ENCODE results near the gene RTN4.

Gene RTN4

DNA sequence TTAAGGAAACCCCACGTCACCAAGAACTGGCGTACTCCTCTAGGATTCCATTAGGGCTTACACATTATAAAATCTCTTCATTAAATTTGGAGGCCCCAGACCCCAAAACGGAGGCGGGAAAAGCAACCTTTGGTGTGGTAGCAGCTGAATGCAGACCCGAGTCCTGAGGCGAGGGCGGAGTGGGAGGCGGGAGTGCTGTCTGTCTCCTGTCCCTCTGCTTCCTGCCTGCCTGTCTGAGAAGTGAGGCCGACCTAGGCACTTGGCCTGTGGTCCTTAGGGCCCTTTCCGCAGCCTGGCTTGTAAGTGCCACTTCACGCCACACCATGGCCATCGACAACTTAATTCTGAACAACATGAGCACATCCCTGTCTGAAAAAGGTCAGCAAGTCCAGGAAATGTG is 102.1 kb downstream of the RTN4 start:
- DNase-seq (ENCODE audit: low spot score): no peak

DNA sequence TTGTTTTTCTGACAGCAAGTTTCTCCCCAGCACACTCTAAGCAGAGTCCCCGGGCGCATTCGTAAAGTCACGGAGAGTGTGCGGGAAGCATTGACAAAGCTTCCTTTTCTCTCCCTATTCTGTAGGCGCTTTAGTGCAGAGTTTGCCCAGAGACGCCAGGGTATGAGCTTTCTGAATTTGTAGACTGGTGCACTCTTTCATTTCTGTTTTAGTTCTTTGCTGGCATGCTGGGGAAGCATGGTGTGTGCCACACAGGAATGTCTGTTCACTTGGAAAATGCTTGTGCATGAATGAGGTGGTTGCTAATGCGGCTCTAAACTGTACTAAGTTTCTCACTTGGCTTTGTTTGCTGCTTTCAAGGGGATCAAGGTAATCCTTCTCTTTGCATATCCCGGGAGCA is 102.6 kb downstream of the RTN4 start:
- DNase-seq (ENCODE audit: low spot score): no peak

DNA sequence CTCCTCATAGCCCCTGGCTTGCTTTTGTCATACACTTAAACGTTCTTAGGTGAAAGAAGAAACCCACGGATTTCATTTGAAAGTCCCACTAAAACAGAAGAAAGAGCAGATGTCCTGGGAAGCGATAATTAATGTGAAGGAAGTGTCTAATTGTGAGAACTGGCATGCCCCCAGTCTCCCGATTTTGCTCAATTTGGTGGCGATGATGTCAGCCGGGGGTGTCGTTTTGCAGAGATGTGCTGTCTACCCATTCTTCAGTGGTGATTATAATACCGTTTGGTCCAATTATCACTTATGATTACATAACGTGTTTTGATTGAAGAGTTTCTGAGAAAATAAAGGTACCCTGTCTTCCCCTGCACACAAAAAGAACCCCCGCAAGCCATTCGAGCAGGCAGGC is 103.1 kb downstream of the RTN4 start:
- DNase-seq (ENCODE audit: low spot score): no peak

DNA sequence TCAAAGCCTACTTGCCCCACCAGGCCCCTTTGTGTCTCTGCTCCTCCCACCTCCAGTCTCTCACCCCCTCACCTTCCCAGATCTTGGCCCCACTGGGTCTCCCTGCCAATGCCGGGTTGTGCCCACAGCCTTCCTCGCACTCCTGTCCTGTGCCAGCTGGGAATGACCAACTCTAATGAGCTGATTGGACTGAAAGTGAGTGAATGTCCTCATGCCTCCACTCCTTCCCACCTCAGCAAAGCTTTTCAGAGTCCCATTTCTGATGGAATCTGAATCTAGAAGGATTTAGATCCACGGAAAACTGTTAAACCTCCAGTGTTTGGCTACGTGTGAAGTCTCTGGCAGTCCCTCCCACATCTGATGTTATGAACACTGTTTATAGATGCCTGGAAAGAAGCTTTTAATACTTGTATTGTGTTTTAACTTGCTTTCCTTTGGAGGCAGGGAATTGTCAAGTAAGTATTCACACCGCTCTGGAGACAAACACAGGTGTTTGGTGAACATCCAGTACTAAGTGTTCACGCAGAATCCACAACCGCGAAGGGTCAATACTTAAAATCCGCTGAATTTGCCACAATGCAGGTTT is 103.9 kb downstream of the RTN4 start:
- no peak for DNase-seq (ENCODE audit: low spot score)

DNA sequence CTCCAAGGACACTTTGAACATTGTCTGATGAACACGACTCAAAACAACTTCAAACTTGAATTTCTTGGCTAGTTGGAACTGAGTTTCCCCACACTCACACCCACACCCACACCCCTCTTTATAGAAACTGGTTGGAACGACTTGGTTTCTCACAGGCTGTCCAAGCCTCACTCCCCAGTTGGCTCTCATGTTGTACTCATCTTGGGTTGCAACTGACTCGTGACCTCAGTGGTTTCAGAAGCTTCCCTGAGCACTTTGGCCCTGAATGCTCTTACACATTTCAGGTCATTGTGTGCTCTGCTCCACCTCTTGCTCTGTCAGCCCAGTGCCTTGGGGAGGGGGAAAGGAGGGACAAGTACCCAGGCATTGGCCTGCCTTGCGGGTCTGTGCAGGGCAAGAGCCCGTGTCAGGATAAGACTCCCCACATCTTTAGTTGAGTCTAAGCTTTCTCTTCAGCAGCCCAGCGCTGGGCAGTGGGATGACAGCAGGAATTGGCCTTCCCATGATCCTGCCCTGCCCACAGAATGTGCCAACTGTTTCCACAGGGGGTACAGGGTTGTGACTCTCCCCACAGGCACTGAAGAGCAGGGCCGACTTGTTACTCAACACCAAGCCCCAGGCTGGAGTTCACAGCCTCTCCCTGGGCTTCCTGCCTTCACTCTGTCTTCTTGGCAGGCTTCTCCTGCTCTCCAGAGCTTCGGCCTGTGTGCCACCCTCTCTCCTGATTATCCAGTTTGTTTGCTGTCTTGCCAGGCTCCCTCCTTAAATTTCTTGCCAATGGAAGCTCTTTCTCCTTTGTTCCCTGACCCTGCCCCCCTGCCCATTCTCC is 104.6 kb downstream of the RTN4 start:
- DNase-seq (ENCODE audit: low spot score): no peak

DNA sequence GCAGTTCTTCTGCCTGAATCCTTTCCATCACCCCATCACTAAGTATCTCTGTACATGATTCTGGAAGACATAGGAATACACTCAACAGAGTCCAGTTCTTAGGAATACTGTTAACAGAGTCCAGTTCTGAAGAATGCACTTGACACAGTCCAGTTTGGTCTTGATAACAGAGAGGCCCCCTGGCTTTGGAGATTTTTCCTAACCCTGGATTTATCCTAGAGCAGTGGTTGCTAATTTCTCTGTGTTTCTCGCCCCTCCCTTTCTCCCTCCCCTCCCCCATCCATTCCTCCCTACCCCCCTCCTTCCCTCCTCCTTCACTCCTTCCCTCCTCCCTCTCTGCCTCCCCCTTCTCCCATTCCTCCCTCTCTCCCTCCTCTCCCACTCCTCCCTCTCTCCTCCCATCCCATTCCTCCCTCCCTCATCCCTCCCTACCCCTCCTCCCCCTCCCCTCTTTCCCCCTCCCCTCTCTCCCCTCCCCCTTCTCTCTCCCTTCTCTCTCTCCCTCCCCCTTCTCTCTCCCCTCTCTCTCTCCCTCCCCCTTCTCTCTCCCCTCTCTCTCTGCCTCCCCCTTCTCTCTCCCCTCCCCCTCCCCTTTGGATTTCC is 105.4 kb downstream of the RTN4 start:
- DNase-seq (ENCODE audit: low spot score): no peak

DNA sequence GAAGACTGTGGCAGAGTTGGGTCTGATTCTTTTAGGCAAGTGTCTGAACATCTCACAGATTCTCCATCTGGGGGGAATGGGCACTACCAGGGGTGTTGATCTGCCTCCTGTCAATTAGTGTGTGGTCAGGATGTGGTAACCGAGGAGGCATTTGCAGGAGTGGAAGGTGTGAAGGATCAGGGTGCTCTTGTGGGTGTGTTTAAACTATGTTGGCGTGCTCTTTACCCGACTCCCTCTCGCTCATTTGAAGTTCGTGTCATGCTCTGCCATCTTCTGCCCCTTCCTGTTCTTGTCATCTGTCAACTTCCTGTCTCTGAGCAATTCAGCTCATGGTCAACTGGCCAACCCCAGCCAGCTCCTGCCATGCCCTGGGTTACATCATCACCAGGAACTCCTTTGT is 107.9 kb downstream of the RTN4 start:
- no peak for DNase-seq (ENCODE audit: low spot score)

DNA sequence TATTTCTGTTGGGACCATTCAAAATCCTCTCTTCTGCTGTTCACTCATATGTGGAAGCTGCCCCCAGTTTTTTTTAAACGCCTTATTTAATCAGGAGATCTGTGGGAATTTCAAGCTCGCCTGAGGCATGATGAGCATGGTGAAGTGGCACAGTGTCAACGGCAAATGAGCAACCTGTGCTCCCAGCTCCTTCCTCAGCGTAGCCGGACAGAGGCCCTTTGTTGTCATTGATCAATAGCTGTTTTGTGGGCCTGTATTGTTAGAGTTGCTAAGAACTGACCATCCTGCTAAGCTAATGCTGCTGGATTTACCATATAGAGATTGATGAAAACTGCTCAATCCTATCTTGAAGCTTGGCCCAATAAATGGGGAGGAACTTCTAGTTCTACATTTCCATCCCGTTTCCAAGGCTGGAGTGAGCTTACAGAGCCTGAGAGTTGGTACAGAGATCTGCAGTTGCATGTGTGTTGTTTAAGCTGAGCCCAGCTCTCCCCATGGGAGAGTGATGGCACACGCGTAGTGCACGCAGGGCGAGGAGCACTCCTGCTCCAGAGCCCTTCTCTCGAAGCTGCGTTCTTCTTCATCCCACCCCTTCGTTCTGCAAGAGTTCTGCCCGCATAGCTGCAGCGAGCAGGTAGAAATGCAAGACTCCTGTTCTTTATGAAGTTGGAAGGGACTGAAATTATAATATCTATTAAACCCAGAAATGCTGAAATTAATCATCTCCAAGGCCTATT is 108.8 kb downstream of the RTN4 start:
- DNase-seq (ENCODE audit: low spot score): no peak

DNA sequence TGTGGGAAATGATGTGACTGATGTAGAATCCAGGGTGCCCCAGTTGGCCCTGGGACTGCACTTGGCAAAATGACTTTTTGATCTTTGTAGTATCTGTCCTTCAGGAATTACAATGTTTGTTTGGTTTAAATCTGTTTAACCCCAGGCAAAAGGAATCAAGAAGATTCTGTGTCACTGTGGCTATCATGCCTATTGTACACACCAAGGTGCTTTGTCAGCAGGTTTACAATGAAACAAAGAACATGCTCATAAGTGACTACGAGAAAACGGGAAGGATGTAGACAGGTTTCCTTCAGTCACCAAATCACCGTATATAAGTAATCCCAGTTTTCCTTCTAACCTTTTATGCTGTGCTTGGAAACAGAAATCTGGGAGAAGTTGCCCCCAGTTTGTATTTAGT is 109.5 kb downstream of the RTN4 start:
- DNase-seq (ENCODE audit: low spot score): no peak

DNA sequence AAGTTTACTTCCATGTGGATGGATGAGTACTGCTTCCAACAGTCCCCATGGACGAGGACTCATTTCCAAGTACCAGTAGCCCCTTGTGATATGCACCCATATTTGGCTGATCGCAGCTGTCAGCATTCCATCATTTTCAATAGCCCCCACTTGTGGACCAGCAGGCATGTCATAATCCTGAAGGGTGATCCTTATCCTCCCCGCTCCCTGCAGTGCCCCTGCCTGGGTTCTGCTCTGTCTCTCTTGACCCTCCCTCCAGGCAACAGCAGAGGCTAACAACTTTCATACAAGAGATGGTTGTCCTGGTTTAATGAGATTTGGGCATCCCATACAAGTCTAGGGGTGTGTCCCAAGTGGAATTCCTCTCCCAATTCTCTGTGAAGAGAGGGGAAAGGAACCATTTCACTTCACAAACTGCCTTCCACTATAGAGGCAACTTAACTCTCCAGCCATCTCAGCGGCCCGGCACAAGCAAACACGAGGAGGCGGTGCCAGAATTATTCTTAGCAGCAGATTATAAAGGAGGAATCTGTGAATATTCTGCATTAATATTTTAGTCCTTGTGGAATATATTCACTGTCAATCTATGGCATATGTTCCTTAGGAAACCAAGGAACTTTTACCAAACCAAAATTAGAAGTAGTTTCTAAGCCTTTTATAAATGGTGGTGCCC is 110.7 kb downstream of the RTN4 start:
- DNase-seq (ENCODE audit: low spot score): no peak

DNA sequence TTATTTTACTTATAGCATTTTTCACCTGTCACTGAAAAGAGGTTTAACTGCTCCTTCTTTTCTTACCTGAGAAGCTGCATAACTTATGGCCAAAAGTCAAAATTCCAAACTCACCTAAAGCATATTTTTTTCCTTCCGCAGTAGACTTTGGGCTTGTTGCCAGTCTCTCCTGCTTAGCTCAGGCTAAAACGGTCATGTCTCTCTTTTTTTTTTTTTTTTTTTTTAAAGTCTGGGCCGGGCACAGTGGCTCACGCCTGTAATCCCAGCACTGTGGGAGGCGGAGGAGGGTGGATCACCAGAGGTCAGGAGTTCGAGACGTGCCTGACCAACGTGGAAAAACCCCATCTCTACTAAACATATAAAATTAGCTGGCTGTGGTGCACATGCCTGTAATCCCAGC is 113.5 kb downstream of the RTN4 start:
- DNase-seq (ENCODE audit: low spot score): no peak

DNA sequence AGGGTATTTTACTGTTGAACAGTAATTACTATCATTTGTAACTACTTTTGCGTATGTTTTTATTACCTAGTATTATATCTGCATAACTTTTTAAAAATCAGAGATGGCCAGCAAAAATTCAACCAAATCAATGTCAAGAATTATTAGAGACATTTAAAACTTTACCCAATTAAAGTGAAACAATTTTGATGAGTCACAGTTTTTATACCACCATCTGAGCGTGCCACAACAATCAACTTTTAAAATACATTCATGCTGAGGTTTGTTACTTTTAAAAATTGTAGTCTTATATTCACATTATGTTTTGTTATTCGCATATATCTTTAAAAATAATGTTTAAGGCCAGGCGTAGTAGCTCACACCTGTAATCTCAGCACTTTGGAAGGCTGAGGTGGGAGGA is 114.9 kb downstream of the RTN4 start:
- no peak for DNase-seq (ENCODE audit: low spot score)

DNA sequence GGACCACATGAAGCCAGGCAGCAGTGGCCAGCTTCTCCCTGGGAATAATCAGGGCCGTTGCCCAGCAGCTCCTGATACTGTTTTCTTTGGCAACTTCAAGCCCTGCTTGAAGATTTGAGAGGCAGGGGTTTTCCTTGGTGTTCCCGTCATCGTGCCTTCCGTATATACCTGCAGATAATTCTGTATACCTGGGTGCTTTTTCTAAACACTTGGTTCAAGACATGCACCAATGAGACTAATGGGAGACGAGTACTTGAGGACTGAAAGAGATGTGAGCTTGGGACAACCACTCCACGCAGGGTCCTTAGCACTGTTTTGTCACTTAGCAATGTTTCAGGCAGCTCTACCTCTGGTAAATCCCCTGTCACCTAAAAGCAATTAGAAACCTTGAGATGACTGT is 118.8 kb downstream of the RTN4 start:
- DNase-seq (ENCODE audit: low spot score): no peak

DNA sequence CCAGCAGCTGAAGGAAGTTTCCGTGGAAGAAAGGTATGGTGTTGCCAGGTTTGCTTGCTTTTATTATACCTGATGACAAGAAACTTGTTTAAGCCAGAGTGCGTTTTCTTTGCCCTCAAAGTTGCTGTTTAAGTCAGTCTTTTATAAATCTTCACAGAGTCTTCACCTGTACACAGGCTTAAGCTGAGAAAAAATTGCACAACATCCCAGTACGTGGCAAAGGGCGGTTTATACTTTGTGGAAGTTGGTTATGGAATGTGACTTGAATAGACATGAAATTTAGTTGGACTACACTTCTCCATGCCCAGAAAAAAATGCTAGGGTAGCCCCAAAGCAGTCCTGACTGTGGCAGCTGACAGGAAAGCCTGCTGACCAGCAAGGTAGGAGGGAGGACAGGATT is 121.5 kb downstream of the RTN4 start:
- no peak for DNase-seq (ENCODE audit: low spot score)

DNA sequence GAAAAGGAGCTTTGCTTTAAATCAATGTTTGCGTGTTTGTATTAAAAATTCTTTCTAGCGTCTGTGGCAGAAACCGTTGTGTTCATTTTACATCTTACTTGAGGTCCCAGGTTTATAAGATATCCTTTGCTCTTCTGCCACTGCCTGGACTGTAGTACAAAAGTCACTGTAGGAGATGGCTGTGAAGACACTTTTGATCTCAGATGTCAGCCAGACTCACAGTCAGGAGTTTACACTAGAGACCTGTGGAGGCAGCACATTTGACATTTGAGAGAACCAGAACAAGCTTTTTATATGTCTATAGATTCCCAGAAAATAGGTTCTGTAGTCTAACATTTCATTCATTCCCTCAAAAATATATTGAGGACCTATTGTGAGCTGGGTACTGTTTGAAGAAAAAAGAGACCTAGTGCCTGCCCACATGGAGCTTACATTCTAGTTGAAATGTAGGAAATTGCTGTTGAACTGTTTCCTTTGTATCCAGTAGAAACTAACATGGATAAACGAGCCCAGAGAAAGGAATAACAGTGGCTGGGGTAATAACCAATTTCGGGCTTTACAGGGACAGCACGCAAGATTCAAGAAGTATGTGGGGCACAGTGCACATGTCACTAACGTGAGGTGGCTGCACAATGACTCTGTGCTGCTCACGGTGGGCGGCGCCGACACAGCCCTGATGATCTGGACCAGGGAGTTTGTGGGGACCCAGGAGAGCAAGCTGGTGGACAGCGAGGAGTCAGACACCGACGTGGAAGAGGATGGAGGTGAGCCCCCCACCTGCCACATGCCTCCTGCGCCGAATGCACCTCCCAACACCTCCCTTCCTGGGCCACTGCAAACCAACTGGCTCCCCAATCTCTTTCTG is 122.3 kb downstream of the RTN4 start:
- no peak for DNase-seq (ENCODE audit: low spot score)

DNA sequence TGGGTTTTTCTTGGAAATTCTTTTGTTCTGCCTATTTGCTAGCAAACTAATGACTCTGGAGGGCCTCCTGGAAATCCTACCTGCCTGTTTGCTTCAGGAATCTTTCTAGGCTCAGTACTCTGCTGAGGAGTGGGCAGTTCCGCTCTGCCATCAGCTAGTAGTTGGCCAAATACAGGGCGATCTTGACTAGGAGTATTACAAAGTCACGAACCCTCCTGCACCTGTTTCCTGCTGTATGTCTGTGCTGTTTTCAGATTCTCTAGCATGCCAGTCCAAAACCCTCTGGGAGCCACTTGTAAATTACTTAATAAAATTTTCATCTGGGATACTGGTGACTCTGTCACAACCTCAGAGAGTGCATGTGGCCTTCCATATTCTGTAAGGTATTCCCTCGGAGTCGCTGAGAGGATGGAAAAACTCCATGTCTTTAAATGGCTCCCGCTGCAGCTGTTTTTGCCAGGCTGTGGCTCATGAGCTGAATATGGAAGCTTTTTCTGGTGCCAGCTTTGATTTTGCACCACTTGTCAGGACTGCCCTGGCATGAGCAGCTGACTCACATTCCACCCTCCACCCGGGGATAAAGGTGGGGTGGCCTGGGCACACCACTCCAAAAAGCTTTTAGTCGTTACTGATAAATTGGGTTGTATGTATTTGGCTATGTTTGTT is 123.0 kb downstream of the RTN4 start:
- no peak for DNase-seq (ENCODE audit: low spot score)

DNA sequence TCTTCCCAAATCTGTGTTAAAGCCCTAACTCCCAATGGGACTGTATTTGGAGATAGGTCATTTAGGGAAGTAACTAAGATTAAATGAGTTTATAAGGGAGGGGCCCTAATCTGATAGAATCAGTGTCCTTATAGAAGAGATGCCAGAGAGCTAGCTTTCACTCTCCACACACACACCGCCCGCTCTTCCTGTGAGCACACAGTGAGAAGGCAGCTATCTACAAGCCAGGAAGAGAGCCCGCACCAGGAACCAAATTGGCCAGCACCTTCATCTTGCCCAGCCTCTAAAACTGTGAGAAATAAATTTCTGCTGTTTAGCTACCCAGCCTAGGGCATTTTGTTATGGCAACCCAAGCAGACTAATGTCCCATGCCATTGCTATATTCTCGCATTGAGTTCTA is 125.2 kb downstream of the RTN4 start:
- no peak for DNase-seq (ENCODE audit: low spot score)

DNA sequence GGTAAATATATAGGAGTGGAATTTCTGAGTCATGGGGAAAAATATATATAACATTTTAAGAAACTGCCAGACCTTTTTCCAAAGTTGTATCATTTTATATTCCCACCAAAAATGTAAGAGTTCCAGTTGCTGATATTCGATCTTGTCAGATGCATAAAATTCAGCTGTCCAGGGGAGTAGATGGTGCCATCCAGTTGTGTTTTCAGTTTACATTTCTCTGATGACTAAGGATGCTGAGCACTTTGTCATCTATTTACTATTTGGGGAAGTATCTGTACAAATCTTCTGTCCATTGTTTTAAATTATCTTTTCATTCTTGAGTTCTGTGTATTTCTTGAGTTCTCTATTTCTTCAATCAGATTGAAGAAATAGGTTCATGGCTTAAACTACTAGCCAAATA is 126.1 kb downstream of the RTN4 start:
- no peak for DNase-seq (ENCODE audit: low spot score)

Measured in left forelimb (tissue), 1 donor.